Measurements from ENCODE around the gene LPCAT1.
A peak's percentile ranks its signal among the peaks of the same experiment; 100 is the strongest.
"Not testable (repeated sequence)": the region's sequence is repeated elsewhere in the genome, so short reads cannot be mapped to it uniquely, and the experiment has no call there.

Gene LPCAT1

DNA sequence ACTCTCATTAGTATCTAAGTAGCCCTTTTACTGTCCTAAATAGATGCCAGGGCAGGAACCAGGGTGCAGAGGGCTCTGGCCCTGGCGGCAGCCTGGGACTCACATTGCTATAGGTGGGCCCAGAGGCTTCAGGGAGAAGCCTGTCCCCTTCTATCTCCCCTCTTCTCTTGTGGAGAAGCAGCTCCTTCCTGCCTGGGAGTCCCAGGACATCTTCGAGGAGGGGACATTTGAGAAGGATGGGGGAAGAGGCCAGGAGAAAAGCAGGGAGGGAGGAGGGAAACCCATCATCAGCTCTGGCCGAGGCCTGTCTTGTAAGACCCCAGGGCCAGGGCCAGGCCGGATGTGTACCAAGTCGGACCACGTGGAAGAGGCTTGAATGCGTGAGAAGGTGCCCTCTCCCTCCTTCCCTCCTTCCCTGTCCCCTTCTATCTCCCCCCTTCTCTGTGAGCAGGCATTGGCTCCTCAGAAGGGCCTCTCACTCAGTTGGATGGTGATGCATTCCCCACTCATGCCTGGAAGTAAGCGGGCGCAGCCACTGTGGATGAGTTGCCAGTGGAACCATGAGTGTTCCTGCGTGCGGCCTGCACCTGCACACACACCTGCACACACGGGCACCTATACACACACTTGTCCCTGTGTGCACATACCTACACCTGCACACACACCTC lies 20.7 kb upstream of the LPCAT1 start:
- intact Hi-C loops (cut with DNase I) = no loop called here

DNA sequence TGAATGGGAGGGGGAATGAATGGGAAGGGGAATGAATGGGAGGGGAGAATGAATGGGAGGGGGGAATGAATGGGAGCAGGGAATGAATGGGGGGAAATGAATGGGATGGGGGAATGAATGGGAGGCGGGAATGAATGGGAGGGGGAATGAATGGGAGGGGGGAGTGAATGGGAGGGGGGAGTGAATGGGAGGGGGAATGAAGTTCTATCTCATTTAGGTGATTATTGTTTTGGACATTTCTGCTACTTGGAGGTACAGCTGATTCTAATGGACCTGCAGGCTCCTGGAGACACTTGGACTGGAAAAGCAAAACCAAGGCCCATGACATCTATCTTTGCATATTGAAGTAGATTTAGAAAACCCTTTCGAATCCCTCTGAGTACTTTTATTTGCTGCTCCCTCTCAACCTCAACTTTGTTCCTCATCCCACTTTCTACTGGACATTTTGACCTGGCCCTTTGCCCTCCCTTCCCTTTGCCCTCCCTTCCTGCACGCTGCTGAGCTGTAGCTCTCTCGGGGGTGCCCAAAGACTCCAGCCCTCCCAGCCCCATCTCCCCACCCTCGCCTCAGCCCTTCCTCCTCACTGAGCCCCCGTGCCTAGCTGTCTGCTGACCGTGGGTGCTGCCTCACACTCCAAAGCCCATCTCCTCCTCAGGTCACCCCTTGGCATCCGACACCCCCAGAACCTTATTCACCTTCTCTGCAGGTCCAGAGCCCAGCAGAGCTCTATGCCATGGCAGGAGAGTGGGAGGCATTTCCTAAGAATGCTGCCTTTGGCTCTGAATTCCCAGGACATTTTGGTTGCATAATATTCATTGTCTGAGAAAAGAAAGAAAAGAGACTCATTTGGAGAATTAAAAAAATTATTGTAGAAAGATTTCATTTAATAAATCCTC lies 19.9 kb upstream of the LPCAT1 start:
- DNase-seq = peak in 6 of 42 donors; percentile 0 to 26 (median 16)
- intact Hi-C loops (cut with DNase I) = no loop called here

More for the DNA sequence above, 20.7 kb upstream of the LPCAT1 start:
- peak in 6 of 42 donors; percentile 2 to 33 (median 10) for DNase-seq

DNA sequence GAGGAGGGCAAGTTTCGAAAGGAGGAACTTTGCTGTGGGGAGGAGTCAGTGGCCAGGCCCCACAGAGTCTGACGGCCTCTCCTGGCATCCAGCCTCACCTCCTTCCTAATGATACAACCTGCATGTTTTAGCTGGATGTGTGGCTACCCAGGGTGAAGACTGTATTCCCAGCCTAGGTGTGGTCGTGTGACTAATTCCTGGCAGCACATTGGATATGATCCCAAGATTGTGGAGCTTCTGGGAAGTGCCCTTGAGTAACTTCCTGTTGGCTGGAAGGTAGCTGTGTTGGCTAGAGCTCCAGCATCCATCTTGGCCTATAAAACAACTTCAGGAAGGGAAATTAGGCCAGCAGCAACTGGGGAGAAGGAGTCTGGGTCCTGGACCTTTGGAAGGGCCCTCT lies 19.0 kb upstream of the LPCAT1 start:
- intact Hi-C loops (cut with DNase I) = no loop called here
- DNase-seq = peak in 8 of 42 donors; percentile 5 to 53 (median 18)

DNA sequence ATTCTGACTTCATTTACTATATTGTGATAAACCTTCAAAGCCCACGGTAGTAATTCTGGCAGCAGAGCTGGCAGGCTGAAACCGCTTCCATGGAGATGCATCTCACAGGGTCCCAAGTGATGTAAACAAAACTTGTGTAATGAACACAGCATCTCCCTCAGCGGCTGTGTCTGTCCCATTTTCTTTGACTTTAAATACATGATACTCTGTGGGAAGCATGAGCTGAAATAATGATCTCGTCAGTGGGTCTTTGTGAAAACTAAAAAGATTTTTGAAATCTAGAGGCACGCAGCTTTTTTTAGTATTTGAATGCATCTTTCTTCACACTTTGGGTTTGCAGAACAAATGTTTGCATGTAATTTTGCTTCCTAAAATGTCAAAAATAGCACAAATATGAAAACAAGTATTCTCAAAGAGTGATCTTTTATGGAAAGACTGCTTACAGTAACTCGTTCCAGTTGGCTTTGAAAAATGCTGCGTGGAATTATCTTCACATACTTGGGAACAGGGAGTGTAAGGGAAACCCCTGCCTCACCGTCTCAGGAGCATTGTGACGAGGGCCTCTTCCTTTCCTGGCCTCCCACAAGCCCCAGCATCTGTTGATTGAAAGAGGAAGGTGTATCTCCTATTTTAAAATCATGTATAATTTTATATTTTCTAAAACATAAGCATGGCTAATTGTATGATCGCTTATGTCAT lies 18.1 kb upstream of the LPCAT1 start:
- peak in 6 of 42 donors; percentile 1 to 31 (median 16) for DNase-seq

DNA sequence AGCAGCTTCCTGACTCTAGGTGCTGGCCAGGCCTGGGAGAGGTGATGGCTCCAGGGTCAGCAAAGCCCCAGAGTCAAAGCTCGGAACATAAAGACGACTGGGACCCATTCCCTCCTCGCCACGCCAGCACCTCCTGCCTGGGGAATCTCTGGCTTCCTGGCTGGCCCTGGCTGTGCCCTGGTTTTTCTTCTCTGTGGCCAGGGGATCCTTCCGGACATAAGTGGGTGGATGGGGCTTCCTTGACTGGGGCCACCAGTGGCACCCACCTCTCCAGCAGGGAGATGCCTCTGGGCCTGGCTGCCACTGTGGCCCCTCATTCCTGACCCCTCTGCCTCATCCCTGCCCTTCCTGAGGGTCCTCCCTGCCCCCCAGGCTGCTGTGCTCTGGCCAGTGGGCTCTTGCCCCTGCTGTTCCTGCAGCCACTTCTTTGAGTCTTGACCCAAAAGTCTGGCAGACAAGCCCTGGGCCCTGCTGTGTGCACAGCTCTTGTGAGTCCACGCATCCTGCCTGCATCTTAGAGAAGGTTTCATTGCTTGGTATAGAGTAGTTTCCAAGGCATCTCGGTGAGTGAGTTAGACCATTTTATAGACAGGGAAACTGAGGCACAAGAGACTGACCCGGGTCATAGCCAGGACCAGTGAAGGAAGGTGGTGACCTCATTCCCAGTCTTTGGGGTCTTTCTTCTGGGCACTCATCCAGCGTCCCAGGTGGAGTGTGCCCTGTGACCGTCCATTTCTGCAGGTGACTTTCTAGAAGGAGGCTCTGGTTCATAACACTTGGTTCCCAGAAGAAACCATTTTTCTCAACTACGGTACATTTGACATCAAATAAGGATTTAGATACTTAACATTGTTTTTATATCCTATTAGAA lies 17.3 kb upstream of the LPCAT1 start:
- intact Hi-C loops (cut with DNase I) = no loop called here
- peak in 8 of 42 donors; percentile 0 to 33 (median 7) for DNase-seq

More for the DNA sequence above, 18.1 kb upstream of the LPCAT1 start:
- intact Hi-C loops (cut with DNase I) = no loop called here

DNA sequence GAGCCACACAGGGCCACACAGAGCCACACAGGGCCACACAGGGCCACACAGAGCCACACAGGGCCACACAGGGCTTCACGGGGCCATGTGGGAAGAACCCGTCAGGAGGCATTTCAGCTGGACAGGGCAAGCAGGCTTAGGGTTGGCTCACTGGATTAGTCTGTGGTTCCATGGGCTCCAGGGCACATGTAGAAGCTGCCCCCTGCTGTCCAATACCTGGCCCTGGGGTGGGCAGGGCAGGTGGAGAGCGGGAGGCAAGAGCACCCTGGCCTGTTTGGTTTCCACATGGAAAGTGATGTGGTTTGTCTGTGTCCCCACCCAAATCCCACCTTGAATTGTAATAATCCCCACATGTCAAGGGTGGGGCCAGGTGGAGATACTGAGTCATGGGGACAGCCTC lies 16.4 kb upstream of the LPCAT1 start:
- DNase-seq = peak in 9 of 42 donors; percentile 0 to 39 (median 11)
- intact Hi-C loops (cut with DNase I) = no loop called here

DNA sequence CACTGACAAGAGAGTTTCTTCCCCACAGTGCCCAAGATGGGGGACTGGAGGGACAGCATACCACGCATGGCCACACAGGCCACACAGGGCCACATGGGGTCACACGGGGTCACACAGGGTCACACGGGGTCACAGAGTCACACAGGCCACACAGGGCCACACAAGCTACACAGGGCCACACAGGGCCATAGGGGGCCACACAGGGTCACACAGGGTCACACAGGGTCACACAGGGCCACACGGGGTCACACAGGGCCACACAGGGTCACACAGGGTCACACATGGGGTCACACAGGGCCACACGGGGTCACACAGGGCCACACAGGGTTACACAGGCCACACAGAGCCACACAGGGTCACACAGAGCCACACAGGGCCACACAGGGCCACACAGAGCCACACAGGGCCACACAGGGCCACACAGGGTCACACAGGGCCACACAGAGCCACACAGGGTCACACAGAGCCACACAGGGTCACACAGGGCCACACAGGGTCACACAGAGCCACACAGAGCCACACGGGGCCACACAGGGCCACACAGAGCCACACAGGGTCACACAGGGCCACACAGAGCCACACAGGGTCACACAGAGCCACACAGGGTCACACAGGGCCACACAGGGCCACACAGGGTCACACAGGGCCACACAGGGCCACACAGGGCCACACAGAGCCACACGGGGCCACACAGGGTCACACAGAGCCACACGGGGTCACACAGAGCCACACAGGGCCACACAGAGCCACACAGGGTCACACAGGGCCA lies 15.8 kb upstream of the LPCAT1 start:
- intact Hi-C loops (cut with DNase I) = not testable (repeated sequence)

DNA sequence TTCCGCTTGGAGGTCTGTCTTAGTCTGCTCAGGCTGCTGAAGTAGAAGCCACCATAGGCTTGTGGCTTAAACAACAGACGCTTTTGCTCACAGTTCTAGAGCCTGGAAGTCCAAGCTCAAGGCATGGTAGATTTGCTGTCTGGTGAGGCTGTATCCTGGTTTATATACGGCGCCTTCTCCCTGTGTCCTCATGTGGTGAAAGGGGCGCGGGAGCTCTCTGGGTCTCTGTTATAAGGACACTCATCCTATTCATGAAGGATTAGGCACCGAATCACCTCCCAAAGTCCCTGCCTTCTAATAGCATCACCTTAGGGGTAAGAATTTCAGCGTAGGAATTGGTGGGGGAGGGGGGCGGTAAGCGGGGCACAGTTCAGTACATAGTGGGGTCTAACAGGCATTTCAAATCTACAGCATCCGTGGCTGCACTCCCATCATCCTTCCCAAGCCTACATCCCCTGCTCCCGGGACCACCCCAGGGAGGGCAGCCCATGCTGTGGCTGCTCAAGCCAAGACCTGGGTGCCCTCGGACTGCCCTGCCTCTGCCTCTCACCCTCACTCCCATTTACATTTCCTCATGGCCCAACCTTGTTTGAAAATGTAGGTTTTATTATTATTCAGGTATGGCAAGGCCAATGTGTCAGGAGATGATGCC lies 15.1 kb upstream of the LPCAT1 start:
- DNase-seq = peak in 4 of 42 donors; percentile 4 to 15 (median 8)
- intact Hi-C loops (cut with DNase I) = no loop called here

More for the DNA sequence above, 15.8 kb upstream of the LPCAT1 start:
- peak in 4 of 42 donors; percentile 4 to 17 (median 8) for DNase-seq

DNA sequence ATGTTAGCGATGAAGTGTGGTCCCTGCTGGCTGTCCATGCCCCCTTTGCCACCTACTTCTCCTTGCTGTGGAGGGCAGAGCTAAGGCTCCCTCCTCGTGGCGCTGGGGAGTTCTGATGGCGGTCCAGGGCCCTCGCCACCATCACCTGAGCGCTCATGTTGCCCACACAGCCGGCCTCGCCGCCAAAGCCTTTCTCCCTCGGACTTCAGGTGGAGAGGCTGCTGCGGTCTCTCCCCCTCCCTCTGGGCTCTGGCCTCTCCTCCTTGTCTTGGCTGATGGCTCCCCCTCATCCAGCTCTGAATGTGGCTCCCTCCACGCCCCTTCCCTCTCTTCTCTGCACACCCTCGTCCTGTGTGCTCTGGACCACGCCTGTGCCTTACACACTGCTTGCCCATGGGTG lies 14.5 kb upstream of the LPCAT1 start:
- peak in 4 of 42 donors; percentile 0 to 23 (median 6) for DNase-seq
- intact Hi-C loops (cut with DNase I) = no loop called here

DNA sequence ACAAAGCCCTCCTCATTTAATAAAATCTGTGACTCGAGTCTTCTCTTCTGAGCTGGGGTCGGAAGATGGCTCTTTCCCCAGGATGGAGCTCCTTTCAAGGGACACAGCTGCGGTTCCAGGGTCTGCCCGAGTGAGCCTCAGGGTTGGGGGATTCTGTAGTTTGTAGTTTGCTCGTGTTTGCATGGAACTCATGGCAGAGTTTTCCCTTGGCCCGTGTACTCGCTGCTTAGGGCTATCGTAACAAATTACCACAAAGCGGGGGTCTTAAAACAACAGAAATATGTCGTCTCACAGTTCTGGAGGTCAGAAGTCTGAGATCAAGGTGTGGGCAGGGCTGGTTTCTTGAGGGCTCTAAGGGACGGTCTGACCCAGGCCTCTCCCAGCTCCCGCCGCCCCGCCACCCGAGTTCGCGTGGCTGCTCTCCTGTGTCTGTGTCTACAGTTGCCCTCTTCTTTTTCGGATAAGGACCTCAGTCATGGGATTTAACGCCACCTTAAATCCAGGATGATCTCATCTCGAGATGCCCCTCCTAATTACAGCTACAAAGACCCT lies 13.9 kb upstream of the LPCAT1 start:
- intact Hi-C loops (cut with DNase I) = no loop called here
- peak in 6 of 42 donors; percentile 0 to 27 (median 7) for DNase-seq

DNA sequence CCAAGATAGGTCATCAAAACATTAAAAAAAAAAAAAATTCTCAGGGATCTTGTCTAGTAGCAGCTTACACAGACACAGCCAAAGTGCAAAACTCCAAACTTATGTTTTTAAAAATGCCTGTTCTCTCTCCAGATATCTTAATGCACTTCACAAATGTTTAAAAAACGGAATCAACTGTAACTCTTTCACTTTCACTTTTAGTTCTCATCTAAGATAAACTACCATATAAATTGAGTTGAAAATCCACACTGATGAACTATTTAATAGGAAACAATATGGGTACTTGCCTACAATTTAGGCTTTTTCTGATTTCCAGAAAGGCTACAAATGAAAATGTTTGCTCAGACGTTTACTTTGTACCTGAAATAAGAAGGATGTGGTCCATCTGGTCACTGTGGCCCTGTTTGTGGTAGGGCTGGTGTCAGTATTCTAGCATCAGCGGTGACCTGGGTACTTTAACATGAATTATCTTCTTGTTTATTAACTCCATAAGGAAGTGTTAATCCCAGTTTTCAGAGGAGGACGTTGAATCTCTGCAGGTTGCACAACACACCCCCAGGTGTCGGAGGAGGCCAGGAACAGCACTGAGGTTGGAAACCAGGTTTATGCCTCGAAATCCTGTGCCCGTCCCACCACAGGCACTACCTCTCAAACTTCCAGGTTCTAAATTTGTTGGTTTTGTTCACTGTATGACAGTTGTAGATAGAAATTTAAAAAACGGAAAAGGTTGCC lies 13.3 kb upstream of the LPCAT1 start:
- peak in 4 of 42 donors; percentile 0 to 9 (median 1) for DNase-seq

DNA sequence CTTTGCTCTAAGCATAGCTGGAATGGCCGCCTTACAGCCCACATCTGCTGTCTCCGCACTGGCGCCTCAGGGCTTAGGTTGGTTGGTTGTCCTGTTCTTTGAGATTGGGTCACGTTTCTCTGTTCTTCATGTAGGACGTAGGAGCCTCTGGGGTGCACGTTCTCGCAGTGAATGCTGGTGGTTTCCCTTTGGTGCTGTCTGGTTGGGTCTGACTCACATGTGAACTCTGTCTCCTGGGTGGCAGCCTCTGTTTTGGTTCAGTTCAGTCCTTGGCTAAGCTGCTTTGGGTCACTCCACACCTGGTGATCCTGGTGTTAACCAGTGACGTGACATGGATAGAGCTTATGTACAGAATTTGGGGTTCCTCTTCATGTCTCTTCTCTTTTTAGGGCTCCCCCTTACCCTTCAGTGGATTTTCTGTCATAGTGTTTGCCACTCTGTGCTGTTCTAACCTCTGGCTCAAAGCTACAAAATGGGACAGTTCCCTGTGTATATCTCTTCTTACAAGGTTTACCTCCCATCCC lies 12.6 kb upstream of the LPCAT1 start:
- DNase-seq = peak in 11 of 42 donors; percentile 1 to 32 (median 7)
- intact Hi-C loops (cut with DNase I) = no loop called here

More for the DNA sequence above, 13.3 kb upstream of the LPCAT1 start:
- intact Hi-C loops (cut with DNase I) = no loop called here

DNA sequence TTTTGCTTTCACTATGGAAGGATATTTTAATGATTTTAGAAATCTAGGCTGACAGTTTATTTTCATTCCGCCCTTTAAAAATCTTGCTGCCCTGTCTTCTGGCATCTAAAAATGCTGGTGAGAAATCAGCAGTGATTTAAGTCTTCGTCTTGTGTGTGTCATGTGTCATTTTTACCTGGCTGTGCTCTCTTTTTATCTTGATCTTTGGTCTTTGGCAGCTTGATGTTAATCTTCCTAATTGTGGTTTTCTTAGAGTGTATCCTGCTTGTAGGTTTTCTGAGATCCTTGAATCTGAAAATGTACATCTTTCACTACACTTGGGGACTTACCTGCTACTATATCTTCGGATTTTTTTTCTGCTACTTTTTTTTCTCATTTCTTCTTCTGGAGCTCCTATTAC lies 11.9 kb upstream of the LPCAT1 start:
- DNase-seq = no peak
- intact Hi-C loops (cut with DNase I) = no loop called here

DNA sequence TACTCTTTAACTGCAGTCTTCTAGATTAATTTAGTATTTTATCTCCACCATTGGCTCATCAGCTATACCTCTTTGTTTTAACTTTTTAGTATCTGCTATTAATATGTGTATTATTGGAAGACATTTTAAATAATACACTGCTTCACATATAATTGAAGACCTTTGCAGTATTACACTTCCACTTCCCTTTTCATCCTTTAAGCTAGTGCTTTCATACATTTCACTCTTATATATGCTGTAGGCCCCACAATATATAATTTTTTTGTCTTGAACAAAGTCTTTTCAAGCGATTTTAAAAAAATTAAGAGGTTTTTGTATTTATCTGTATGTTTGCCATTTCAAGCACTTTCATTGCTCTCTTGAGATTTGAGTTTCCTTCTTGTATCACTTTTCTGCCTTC lies 8.6 kb upstream of the LPCAT1 start:
- no peak for DNase-seq
- intact Hi-C loops (cut with DNase I) = no loop called here

DNA sequence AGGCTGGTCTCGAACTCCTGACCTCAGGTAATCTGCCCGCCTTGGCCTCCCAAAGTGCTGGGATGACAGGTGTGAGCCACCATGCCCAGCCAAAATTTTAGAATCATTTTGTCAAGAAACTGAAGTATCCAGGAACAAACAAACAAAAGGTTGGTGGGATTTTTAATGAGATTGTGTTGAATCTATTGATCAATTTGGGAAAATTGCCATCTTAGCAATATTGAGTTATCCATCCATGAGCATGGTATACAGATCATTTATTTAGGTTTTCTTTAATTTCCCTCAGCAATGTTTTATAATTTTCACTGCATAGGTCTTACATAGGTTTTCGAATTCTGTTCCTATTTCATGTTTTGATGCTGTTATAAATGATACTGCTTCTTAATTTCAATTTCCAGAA lies 5.7 kb upstream of the LPCAT1 start:
- intact Hi-C loops (cut with DNase I) = no loop called here
- peak in 1 of 42 donors; percentile 2 for DNase-seq

Data from head of caudate nucleus (tissue), 42 donors.